ENCODE data around the gene SLC39A11.
"Not testable (repeated sequence)": the region's sequence is repeated elsewhere in the genome, so short reads cannot be mapped to it uniquely, and the experiment has no call there.

The SLC39A11 gene

GRCh38 chr17:72953621-72954020 is 138.9 kb downstream of the SLC39A11 start:
- no peak for DNase-seq (ENCODE audit: low read depth in 2 of 3, low spot score in 1 of 3)

- no peak for DNase-seq (ENCODE audit: low read depth in 2 of 3, low spot score in 1 of 3)
Observed at GRCh38 chr17:72952641-72953315, 139.7 kb downstream of the SLC39A11 start.

GRCh38 chr17:72952220-72952619 is 140.3 kb downstream of the SLC39A11 start:
- no peak for DNase-seq (ENCODE audit: low read depth in 2 of 3, low spot score in 1 of 3)

- no peak for DNase-seq (ENCODE audit: low read depth in 2 of 3, low spot score in 1 of 3)
Observed at GRCh38 chr17:72950242-72950931, 142.1 kb downstream of the SLC39A11 start.

- DNase-seq (ENCODE audit: low read depth in 2 of 3, low spot score in 1 of 3): no peak
Observed at GRCh38 chr17:72948115-72948514, 144.4 kb downstream of the SLC39A11 start.

GRCh38 chr17:72947475-72947874 is 145.0 kb downstream of the SLC39A11 start:
- DNase-seq (ENCODE audit: low read depth in 2 of 3, low spot score in 1 of 3): no peak

GRCh38 chr17:72946696-72947095 is 145.8 kb downstream of the SLC39A11 start:
- no peak for DNase-seq (ENCODE audit: low read depth in 2 of 3, low spot score in 1 of 3)

GRCh38 chr17:72946156-72946555 is 146.3 kb downstream of the SLC39A11 start:
- no peak for DNase-seq (ENCODE audit: low read depth in 2 of 3, low spot score in 1 of 3)

- no peak for DNase-seq (ENCODE audit: low read depth in 2 of 3, low spot score in 1 of 3)
Observed at GRCh38 chr17:72945473-72945872, 147.0 kb downstream of the SLC39A11 start.

- DNase-seq (ENCODE audit: low read depth in 2 of 3, low spot score in 1 of 3): no peak
Observed at GRCh38 chr17:72943826-72944689, 148.4 kb downstream of the SLC39A11 start.

- DNase-seq (ENCODE audit: low read depth in 2 of 3, low spot score in 1 of 3): no peak
Observed at GRCh38 chr17:72942579-72942978, 149.9 kb downstream of the SLC39A11 start.

- no peak for DNase-seq (ENCODE audit: low read depth in 2 of 3, low spot score in 1 of 3)
Observed at GRCh38 chr17:72940496-72940895, 152.0 kb downstream of the SLC39A11 start.

- no peak for DNase-seq (ENCODE audit: low read depth in 2 of 3, low spot score in 1 of 3)
Observed at GRCh38 chr17:72938482-72938881, 154.0 kb downstream of the SLC39A11 start.

- no peak for DNase-seq (ENCODE audit: low read depth in 2 of 3, low spot score in 1 of 3)
Observed at GRCh38 chr17:72937707-72938106, 154.8 kb downstream of the SLC39A11 start.

- DNase-seq (ENCODE audit: low read depth in 2 of 3, low spot score in 1 of 3): not testable (repeated sequence)
Observed at GRCh38 chr17:72937254-72937653, 155.2 kb downstream of the SLC39A11 start.

GRCh38 chr17:72935984-72936383 is 156.5 kb downstream of the SLC39A11 start:
- DNase-seq (ENCODE audit: low read depth in 2 of 3, low spot score in 1 of 3): no peak

GRCh38 chr17:72934927-72935326 is 157.6 kb downstream of the SLC39A11 start:
- no peak for DNase-seq (ENCODE audit: low read depth in 2 of 3, low spot score in 1 of 3)

- no peak for DNase-seq (ENCODE audit: low read depth in 2 of 3, low spot score in 1 of 3)
Observed at GRCh38 chr17:72931635-72932034, 160.9 kb downstream of the SLC39A11 start.

GRCh38 chr17:72931163-72931562 is 161.3 kb downstream of the SLC39A11 start:
- no peak for DNase-seq (ENCODE audit: low read depth in 2 of 3, low spot score in 1 of 3)

- no peak for DNase-seq (ENCODE audit: low read depth in 2 of 3, low spot score in 1 of 3)
Observed at GRCh38 chr17:72930031-72930430, 162.5 kb downstream of the SLC39A11 start.

GRCh38 chr17:72928454-72929136 is 163.9 kb downstream of the SLC39A11 start:
- DNase-seq (ENCODE audit: low read depth in 2 of 3, low spot score in 1 of 3): no peak

Measured in stimulated activated CD4-positive, alpha-beta T cell treated with anti-CD3 and anti-CD28 coated beads, Interleukin-12 subunit alpha, Interleukin-12 subunit beta, amount 100 ng/mL, for 48 hours (primary cell).